HG02610 (cell line): ENCODE data around the gene PPAN.

ENCODE experiments used
- ATAC-seq: cut with Tn5 transposase; IDR thresholded peaks from one replicate; pipeline ENCODE4 v1.9.1; 2021; ENCODE audit warnings: mild to moderate bottlenecking, moderate library complexity; ENCODE audit not compliant: unreplicated experiment

The PPAN gene

DNA sequence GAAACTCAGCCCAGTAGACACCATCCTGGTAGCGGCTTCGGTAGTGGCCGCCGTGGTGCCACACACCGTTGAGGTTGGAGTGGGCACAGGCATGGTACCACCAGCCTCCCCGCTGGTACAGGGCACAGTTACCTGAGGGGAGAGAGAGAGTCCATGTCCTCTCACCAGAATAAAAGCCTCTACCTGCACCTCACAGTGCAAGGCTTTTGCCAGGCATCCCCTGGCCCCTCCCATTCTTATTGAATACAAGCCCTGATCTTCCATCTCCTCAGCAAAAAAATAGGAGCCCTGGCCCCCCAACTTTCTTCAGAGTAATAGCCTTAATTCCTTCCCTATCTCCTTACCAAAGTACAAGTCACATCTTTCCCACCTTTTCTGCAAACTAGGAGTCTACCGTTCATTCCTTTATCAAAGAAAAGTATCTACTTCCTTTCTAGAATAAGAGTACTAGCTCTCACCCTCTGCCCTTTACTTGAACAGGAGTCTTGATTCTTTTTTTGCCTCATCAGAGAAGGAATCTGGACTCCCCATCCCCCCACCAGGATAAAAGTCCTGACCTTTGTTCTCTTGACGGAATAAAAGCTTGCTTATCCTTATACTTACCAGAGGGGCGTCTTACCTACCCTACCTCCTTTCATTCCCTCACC lies 13.4 kb upstream of the PPAN start:
- no peak for ATAC-seq

DNA sequence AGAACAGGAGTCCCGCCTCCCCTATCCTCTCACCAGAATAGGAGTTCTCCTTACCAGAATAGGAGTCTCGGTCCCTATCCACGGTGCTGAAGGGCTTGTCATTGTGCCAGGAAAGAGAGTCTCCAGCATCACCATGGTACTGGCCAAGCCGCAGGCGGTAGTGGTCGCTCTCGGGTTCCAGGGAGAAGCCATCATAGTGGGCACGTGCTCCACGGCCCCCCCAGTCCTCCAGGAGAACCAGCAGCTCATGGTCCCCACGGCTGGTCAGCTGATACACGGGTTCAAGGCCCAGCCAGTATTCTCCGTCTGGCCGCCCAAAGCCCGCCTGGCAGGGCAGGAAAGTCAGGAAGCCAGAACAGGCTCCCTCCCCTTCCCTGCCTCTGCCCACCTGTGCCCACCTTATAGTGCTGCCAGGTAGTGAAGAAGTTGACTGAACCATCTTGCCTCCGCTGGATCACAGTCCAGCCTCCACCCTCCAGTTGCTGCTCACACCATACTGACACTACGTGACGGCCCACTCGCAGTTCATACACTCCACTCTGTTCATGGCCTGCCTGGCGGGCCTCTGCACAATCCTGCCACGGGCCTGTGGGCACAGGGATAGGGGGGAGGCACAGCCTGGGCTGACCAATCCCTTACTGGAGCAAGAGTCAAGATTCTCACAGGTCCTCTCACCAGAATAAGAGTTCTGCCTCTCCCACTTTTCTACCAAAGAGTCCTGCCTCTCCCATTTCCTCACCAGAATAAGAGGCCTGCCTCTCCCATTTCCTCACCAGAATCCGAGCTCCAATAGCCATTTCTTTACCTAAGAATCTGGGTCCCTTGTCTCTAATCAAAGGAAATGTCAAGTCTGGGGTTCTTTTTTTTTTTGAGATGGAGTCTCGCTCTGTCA lies 12.6 kb upstream of the PPAN start:
- ATAC-seq, result no peak

DNA sequence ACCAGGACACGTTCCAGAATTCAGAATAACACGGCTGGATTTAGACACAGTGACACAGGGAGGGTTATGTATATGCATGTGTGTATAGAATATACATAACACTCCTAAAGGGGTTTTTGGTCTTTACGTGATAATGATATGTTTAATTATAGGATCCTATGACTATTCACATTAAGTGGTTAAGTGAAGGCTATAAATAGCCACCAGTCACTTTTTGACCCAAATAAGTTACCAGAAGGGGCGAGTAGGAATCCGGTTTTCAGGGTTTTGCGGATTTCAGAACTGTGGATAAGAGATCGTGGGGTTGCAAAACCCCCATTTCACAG lies 10.6 kb upstream of the PPAN start:
- ATAC-seq, result no peak

DNA sequence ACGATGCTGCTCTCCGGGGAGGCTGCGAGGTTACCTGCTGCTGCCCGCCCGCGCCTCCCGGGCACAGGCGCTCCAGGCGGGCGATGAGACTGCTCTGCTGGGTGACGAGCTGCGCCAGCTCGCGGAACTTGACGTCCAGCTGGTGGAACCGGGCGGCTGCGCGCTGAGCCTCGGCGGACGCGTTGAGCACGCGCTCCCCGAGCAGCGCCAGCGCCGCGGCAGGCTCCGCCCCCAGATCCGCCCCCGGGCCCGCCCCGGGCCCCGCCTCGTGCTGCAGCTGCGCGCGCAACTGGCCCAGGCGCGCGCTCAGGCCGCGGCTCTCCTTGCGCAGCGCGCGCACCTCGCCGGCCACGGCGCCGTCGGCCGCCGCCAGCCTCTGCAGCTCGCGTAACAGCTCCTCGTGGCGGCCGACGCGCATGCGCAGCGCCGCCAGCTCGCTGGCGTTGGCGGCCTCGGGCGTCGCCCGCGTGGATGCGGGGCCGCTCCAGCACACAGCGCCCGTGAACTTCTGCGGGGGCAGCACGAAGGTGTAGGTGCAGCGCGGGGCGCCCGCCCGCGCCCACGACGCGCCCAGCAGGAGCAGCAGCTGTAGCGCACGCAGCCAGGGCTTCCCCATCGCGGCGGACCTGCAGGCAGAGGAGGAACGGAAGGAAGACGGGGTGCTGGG lies 10.1 kb upstream of the PPAN start:
- peak; percentile 80 for ATAC-seq

DNA sequence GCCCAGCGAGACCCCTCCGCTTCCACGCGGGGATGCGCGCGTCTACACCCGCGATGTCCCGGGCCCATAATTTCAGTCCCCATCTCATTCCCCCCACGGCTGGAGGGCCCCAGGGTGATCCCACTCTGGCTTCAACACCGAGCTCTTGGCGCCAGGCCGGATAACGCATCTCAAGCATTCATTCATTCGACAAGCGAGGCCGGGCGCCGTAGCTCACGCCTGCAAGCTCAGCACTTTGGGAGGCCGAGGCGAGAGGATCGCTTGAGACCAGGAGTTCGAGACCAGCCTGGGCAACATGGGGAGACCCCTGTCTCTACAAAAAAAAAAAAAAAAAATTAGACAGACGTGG lies 9.6 kb upstream of the PPAN start:
- no peak for ATAC-seq

DNA sequence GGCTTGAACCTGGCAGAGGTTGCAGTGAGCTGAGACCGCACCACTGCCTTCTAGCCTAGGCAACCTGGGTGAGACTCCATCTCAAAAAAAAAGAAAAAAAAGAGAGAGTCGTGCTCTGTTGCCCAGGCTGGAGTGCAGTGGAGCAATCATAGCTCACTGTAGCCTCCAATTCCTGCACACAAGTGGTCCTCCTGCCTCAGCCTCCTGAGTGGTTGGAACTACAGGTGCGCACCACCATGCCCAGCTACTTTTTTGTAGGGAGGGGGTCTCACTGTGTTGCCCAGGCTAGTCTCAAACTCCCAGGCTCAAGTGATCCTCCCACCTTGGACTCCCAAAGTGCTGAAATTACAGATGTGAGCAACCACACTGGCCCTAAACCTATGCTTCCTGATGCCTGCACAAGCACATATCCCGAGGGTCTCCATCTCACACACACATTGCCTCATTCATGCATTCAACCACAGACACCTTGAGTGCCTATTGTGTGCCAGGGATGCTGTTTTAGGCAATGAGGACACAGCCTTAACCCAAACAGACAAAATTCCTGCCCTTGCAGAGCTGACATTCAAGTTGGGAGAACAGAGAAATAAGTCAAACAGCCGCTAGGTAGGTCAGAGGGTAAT lies 5.9 kb upstream of the PPAN start:
- ATAC-seq, result no peak

DNA sequence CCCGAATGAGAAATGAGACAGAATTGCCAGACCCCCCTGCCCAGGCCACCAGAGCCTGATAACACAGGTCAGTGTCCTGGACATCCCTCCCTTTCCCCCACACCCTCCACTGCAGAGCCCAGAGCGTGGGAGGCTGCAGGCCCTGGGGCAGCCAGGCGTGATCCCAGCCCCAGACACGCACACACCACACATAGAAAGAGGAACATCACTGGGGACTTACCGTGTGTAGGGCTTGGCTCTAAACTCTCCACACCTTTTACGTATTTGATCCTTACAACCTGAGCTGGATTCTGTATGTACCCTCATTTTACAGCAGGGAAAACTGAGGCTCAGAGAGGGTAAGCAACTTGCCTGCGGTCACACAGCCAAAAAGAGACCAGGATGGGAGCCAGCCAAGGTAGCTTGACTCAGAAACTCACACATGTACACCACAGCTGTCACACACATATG lies 3.4 kb upstream of the PPAN start:
- ATAC-seq, result peak; percentile 36

DNA sequence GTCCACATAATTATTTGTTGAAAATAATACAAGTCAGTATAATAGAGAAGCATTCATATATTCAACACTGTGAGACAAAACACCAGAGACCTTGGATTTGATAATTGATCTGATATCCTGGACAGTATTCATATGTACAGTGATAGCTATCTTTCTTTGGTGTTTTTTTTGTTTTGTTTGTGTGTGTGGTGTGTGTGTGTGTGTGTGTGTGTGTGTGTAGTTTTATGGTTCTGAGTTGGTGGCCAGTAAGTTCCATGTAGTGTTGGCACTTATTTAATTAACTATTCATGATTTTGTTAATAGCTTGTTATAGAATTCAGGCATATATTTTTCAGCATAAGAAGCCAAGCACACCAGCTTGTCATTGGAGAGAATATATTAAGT lies 2.0 kb upstream of the PPAN start:
- no peak for ATAC-seq

DNA sequence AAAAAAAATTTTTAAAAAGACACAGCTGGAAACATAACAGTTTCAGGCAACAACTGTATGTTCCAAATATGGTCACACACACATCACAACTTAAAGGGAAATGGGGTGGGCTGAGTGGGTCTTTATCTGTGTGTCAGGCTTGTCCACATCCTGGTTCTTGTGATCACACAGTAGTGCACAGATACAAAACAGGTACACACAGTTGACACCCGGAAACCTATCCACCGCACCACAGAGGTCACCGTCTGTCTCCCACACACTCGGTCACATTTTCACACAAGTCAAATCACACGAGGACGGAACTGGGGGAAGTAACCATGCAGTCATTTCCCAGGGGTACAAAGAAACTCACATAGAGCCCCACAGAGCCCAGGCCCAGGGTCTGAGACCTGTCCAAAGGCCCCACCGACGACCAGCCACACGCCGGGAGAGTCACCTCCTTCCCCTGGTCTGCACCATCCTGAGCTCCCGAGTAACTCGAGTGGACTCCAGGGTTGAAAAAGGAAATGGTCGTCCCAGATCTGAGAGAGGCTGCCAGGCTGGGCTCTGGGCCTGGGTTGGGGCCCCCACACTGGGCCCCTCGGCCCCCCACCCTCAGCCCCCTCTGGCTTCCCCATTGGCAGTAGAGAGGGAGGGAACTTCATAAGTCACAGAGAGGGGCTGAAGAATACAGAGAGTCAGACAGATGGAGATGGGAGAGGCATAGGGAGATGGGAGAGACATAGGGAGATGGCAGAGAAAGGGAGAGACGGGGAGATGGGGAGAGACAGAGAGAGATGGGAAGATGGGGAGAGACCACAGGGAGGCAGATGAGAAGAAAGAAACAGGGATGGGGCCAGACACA lies 1.3 kb upstream of the PPAN start:
- ATAC-seq, result peak; percentile 37

DNA sequence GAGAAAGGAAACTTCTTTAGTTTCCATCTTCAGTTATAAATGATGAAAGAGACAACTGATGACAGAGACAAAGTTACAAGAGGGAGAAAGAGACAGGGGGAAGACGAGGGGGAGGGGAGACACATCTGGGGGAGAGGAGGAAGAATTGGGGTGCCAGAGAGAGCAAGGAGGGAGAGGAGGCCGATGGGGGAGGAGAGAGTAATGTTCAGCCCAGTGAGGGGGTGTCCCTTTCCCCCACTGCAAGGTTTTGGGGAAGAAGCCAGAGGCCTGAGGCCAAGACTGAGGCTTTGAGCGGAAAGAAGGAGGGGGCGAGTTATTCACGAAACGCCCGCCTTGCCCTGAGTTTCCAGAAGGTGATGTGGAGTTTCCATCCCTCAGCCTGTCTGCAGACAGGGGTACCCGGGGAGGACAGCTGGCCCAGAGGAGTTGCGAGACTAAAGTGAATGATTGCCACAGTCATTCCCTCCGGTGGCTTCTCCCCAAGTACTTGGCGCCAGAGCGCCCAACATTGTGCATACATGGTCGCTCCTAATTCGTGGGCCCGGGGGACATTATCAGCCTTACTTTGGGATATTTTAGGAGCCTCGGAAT lies 558 bp upstream of the PPAN start:
- ATAC-seq, result no peak

DNA sequence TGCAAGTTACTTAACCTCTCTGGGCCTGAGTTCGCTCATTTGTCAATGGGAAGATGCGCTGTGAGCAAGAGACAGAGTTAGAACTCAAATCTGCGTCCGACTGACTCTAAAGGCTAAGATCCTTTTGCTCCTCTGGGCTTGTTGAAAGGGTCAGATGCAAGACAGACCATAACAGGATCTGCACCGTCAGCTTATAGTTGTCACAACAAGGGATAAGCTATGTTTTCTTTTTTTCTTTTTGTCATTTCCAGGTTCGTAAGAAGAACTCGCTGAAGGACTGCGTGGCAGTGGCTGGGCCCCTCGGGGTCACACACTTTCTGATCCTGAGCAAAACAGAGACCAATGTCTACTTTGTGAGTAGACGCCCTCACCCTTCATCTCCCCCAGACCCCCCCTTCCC lies 1.1 kb downstream of the PPAN start:
- ATAC-seq, result no peak

DNA sequence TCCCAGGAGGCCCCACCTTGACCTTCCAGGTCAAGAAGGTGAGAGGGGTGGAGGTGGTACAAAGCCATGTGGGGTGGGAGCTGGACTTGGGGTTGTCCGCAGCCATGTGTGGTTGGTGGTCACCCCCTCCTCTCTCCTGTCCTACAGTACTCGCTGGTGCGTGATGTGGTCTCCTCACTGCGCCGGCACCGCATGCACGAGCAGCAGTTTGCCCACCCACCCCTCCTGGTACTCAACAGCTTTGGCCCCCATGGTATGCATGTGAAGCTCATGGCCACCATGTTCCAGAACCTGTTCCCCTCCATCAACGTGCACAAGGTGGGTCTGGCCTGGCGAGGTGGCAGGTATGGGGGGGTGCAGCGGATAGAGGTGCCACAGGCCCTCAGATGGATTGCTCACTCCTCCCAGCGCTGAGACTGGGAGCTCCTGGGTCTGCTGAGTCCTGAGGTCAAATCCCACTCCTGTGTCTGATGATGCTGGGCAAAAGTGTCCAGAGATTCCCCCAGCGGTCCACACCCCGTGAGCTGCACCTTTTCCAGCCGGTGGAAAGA lies 1.7 kb downstream of the PPAN start:
- ATAC-seq, result no peak

DNA sequence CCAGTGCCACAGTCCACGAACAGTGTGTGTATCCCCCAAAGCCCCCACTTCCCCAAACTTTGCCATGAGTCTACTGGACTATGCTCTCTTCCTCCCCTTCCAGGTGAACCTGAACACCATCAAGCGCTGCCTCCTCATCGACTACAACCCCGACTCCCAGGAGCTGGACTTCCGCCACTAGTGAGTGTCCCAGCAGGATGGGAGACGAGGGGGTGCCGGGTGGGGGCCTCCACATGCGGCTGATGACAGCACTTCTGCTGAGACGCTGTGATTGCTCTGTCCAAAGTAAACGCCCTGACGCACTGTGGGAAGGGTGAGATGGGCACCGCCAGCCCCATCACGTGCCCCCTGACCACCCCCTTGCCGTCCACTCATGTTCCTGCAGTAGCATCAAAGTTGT lies 3.4 kb downstream of the PPAN start:
- ATAC-seq, result no peak

DNA sequence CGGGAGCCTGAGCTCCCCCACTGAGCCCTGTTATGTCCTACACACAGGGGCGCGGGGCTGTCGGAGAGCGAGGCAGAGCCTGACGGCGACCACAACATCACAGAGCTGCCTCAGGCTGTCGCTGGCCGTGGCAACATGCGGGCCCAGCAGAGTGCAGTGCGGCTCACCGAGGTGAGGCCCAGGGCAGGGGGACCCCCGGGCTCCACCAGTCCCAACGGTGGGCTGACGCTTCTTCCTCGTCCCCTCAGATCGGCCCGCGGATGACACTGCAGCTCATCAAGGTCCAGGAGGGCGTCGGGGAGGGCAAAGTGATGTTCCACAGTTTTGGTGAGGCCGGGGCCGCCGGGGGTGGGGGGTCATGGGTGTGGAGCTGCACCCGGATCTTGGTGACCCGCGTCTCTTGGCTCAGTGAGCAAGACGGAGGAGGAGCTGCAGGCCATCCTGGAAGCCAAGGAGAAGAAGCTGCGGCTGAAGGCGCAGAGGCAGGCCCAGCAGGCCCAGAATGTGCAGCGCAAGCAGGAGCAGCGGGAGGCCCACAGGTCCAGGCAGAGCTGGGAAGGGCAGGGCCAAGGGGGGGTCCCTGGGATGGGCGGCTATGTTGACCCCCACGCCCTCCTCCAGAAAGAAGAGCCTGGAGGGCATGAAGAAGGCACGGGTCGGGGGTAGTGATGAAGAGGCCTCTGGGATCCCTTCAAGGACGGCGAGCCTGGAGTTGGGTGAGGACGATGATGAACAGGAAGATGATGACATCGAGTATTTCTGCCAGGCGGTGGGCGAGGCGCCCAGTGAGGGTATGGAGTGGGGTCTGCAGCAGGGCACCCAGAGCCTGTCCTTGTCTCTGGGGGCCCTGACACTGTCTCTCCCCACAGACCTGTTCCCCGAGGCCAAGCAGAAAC lies 4.2 kb downstream of the PPAN start:
- no peak for ATAC-seq

DNA sequence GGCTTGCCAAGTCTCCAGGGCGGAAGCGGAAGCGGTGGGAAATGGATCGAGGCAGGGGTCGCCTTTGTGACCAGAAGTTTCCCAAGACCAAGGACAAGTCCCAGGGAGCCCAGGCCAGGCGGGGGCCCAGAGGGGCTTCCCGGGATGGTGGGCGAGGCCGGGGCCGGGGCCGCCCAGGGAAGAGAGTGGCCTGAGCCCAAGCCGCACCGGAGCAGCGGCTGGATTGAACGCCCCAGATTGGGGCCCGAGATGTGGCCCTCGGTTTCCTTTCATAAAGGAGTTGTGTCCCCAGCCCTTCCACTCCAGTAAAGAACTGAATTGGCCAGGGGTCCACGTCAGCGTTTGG lies 4.8 kb downstream of the PPAN start:
- no peak for ATAC-seq

DNA sequence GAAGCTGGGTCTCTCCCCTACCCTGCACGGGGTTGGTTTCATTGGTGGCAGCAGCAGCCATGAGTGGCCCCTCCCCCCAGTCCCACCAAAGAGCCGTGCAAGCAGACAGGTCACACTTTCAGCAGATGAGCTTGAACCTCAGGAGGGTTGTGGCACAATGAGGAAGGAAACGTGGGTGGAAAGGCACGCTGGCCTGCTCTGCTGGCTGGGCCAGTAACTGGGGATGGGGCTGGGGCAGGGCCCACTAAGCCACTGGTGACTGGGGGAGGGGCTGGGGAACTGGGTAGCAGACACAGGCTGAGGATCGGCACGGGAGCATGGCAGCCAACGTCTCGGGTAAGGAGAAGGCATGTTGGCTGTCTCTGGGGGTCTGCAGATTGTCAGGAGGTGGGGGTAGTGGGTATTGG lies 5.2 kb downstream of the PPAN start, which contains the start of gene P2RY11:
TSS of gene P2RY11 (plus strand) at position 289 of the 407 bp plus-strand sequence. CDS start at position 318, 29 bp downstream.
- no peak for ATAC-seq

DNA sequence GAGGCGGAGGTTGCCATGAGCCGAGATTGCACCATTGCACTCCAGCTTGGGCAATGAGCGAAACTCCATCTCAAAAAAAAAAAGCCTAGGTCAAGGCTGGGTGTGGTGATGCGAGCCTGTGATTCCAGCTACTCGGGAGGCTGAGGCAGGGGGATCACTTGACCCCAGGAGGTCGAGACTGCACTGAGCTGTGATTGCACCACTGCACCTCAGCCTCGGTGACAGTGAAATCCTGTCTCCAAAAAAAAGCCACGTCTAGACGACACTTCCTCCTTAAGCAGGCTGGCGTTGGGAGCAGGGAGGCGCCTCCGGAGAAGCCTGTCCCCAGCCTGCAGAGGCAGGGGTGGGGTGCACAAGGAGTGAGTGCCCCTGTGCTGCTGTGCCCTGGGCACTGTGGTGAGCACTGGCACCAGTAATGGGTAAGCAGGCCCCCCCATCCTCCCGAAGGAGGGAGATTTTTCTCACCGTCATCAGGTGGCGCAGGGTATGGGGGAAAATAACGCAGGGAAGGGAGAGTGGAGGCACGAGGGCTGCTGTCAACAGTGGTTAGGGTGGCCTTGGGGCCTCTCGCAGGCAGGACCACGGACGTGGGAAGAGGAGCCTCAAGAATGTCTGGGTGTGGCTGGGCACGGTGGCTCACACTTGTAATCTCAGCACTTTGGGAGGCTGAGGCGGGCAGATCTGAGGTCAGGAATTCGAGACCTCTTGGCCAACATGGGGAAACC lies 6.0 kb downstream of the PPAN start:
- no peak for ATAC-seq

DNA sequence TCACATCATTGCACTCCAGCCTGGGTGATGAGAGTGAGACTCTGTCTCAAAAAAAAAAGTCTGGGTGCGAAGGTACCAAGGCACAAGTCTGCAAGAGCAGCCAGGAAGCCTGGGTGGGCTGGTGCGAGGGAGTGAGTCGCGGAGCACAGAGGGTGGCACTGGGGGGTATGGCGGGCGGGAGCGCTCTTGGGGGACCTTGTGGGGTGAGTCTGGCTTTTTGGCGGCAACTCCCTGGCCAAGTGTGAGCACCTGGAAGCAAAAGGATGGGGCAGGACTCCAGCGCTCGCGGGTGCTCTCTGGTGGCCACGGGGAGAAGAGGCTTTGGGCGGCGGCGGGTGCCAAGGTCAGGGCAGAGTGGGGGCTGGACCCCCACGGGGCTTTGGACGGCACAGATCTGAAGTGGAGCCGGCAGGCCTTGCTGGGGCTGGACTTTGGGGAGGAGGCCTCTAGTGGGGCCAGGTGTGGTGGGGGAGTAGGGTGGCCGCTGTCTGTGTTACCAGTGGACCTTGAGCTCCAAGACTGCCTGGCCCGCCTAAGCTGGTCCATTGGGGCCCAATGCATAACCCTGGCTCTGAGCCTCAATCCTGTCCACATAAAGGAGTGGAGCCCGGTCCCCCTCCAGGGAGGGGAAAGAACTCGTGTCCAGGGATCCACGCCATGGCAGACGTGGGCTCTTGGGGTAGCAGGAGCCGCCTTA lies 6.9 kb downstream of the PPAN start:
- ATAC-seq, result no peak
